Right kidney (tissue), 9 donors: ENCODE results near the gene OR11H12.
"Not testable (repeated sequence)": the region's sequence is repeated elsewhere in the genome, so short reads cannot be mapped to it uniquely, and the experiment has no call there.

Source experiments
- DNase-seq: peaks from one replicate; pipeline ENCODE4 v3.0.0-alpha.2; 2016
- long read RNA-seq, 8 donors: transcript quantifications; one replicate each; lab custom pipeline, GENCODE V29; 2026

The OR11H12 gene
- long read RNA-seq, donor 1, result 0 reads
- long read RNA-seq, donor 2, result 0 reads
- long read RNA-seq, donor 3, result 0 reads
- long read RNA-seq, donor 4, result 0 reads
- long read RNA-seq, donor 5, result 0 reads
- long read RNA-seq, donor 6, result 0 reads
- long read RNA-seq, donor 7, result 0 reads
- long read RNA-seq, donor 8, result 0 reads

GRCh38 chr14:18600817-18601216 lies at the start of gene OR11H12:
TSS of gene OR11H12 (plus strand) at chr14:18601117. CDS start at chr14:18601117, 0 bp downstream.
- not testable (repeated sequence) for DNase-seq

- DNase-seq, result not testable (repeated sequence)
These were observed 18.0 kb upstream of the OR11H12 start for GRCh38 chr14:18582908-18583307.

GRCh38 chr14:18626610-18627213 lies 25.8 kb downstream of the OR11H12 start:
- DNase-seq, result not testable (repeated sequence)

GRCh38 chr14:18636066-18636465 lies 35.1 kb downstream of the OR11H12 start:
- DNase-seq, result not testable (repeated sequence)

GRCh38 chr14:18638032-18638431 lies 37.1 kb downstream of the OR11H12 start:
- DNase-seq, result not testable (repeated sequence)

GRCh38 chr14:18638785-18639184 lies 37.9 kb downstream of the OR11H12 start:
- DNase-seq, result not testable (repeated sequence)

GRCh38 chr14:18646075-18646730 lies 45.3 kb downstream of the OR11H12 start:
- not testable (repeated sequence) for DNase-seq
